Stimulated activated CD8-positive, alpha-beta memory T cell treated with anti-CD3 and anti-CD28 coated beads, Interleukin-12 subunit alpha, Interleukin-12 subunit beta, amount 100 ng/mL, for 24 hours (primary cell): ENCODE data around the gene TUBA3E.
"Not testable (repeated sequence)": the region's sequence is repeated elsewhere in the genome, so short reads cannot be mapped to it uniquely, and the experiment has no call there.

ENCODE experiments used
- DNase-seq: peaks from one replicate; pipeline ENCODE4 v3.0.0-alpha.2; 2020; ENCODE audit errors: extremely low read depth

TUBA3E gene

DNA sequence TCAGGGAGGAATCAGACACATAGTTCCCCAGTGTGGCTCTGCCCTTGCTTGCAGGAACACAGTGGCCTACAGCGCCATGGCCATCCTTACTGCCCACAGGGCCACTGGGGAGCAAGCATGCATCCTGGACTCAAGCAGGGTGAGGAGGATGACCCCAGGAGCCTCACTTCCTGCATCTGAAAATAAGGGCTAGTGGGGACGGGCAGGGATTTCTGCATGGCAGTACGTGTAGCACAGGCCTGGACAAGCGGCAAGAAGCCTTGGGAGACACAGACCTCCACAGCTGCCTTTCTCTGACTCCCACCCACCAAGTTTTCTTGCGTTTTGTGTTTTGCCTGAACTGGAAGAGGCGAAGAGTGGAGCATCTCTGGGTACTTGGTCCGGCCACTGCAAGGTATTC, 35.8 kb downstream of the TUBA3E start:
- not testable (repeated sequence) for DNase-seq

DNA sequence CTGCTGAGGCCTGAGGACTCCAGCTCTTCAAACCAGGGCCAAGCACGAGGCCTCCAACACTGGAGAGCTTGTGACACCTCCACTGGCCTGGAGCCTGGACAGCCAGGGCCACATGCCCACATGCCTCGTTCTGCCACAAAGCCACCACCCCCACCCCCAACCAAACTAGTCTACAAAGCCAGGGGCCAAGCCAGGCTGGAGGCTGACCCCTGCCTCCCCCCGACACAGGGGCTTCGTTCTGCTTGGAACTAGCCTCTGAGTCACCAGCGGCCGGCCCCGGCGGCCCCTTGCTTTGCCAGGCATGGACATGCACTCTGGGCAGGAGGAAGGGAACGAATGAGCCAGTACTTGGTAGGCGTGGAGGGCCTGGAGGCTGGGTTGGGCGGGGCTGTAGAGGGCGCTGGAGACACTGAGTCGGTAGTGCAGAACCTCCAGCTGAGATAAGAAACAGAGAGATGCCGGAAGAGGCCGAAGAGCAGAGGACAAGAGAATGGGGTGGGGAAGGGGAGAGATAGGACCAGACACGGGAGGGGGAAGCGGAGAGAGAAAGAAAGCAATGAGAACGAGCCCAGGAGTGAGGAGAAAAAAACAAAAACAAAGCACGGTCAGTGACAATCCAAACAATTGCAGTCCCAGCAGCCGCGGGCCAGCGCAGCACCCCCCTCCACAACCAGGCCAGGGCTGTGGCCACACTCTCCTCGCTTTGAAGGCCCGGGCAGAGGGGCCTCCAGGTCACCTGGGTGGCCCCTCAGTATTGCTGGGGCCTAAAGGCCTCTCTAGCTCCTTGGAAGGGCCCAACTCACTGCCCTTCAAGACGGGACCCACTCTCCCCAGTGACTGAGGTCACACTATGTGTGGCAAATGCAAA, 37.2 kb downstream of the TUBA3E start:
- not testable (repeated sequence) for DNase-seq

DNA sequence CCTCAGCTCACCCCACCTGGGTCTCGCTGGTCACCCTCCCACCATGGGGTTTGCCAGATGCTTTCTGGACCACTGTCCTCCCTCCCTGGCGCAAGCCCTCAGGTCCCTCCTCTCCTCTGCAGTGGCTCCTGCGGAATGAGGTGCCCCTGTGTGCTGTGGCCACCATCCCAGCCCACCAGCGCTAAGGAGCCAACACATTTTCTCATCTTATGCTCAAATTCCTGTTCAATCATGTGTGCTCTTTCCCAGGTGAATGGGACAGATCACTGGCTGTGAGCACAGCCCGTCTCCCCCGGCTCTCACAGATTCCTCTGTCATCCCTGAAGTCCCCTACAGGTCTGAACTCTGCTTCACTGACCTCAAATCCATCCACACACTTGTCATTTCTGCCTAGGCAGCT, 38.1 kb downstream of the TUBA3E start:
- no peak for DNase-seq

DNA sequence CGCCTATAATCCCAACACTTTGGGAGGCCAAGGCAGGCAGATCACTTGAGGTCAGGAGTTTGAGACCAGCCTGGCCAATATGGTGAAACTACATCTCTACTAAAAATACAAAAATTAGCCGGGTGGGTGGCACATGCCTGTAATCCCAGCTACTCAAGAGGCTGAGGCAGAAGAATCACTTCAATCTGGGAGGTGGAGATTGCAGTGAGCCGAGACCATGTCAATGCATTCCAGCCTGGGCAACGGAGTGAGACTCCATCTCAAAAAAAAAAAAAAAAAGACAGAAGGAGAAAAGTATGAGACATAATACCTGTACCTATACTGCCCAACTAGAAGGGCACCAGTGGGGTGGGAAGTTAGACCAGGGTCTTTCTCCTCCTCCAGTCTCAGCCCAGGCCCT, 38.9 kb downstream of the TUBA3E start:
- not testable (repeated sequence) for DNase-seq

DNA sequence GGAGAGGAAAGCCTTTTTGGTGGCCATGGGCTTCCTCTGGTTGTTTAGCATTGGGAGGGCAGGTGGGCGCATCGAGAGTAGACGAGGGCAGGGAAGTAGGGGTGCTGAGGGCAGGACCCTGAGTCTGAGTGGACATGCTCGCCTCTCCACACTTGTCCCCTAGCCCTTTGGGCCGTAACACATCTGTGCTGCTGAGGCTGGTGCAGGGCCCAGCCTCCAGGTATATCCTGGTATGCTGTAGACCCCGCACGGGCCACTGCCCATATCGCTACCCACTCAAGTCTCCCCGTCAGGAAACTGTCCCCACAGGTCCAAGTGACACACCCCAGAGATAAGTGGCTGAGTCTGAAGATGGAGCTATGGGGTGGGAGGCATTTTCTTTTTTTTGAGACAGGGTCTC, 39.6 kb downstream of the TUBA3E start:
- no peak for DNase-seq

DNA sequence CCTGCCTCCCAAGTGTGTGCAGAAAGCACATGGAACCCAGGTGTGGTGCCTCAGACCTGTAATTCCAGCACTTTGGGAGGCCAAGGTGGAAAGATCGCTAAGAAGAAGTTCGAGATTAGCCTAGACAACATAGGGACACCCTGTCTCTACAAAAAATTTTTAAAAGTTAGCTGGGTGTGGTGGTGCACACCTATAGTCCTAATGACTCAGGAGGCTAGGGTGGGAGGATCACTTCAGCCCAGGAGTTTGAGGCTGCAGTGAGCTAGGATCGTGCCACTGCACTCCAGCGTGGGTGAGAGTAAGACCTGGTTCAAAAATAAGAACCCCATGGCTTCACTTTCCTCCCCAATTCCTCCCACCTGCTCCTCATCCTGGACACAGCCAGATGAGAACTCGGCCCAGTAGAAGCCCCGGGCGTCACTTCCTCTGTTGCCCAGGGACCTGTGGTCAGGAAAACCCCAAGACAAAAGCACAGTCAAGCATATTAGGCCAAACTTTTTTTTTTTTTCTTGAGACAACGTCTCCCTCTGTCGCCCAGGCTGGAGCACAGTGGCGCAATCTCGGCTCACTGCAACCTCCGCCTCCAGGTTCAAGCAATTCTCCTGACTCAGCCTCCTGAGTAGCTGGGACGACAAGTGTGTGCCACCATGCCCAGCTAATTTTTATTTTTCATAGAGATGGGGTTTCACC, 40.3 kb downstream of the TUBA3E start:
- not testable (repeated sequence) for DNase-seq

DNA sequence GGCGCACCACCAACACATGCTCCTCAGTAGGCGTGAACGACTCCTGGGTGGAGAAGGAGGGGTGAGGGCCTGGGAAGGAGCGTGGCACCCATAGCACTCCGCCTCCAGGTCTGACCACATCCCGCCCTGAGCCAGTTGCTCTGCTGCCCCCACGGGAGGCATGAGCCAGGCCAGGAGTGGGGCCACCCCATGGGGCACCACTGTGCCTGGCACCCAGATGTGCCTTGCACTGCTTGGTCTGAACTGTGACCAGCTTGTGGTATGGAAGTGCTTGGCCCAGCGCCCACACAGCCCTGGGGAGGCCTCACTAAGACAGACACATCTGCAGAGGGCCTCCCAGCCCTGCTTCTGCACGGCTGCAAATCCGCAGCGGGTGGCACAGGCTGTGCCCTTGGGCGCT, 40.9 kb downstream of the TUBA3E start:
- not testable (repeated sequence) for DNase-seq

DNA sequence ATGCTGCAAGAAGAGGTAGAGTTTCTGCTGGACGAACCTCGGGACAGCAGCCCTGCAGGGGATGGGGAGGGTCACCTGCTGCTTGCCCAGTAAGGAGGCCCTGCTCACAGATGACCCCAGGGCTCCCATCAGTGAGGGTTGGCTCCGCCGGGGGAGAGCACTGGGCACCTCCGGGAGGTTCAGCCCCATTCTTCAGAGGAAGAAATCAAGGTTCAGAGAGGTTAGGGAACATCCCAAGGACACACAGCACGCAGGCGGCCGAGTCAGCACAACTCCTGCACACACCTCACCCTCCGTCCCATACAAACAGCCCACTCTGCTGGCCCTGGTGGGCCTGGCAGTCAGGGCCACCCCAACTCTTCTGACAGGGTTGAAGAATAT, 41.6 kb downstream of the TUBA3E start:
- no peak for DNase-seq

DNA sequence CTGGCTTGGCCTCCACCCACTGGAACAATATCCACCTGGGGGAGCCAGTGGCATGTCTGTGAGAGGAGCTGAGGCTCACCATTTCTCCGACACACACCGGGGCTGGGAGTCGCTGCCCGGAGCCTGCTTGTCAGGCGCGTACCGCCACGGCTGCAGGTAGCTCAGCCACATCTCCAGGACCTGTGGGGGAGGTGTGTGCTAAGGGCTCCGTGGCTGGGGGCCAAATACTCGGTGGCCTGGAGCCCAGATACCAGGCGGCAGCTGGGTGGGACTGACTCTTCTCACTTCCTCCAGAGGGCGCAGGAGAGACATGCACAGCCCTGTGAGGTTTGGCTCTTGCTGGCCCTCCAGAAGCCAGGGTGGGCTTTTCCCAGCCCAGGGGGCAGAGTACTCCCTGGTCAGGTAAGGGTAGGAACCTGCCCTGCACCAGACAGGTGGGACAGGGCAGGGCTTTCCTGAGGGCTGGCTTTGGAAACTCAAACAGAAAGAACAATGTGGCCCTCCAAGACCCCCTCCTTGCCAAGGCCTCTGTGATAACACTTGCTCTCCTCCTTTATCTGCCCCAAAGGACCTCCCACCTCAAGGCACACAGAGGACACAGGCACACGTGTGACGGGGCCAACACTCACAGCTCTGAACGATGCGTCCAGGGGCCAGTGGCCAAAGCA, 42.1 kb downstream of the TUBA3E start:
- not testable (repeated sequence) for DNase-seq

DNA sequence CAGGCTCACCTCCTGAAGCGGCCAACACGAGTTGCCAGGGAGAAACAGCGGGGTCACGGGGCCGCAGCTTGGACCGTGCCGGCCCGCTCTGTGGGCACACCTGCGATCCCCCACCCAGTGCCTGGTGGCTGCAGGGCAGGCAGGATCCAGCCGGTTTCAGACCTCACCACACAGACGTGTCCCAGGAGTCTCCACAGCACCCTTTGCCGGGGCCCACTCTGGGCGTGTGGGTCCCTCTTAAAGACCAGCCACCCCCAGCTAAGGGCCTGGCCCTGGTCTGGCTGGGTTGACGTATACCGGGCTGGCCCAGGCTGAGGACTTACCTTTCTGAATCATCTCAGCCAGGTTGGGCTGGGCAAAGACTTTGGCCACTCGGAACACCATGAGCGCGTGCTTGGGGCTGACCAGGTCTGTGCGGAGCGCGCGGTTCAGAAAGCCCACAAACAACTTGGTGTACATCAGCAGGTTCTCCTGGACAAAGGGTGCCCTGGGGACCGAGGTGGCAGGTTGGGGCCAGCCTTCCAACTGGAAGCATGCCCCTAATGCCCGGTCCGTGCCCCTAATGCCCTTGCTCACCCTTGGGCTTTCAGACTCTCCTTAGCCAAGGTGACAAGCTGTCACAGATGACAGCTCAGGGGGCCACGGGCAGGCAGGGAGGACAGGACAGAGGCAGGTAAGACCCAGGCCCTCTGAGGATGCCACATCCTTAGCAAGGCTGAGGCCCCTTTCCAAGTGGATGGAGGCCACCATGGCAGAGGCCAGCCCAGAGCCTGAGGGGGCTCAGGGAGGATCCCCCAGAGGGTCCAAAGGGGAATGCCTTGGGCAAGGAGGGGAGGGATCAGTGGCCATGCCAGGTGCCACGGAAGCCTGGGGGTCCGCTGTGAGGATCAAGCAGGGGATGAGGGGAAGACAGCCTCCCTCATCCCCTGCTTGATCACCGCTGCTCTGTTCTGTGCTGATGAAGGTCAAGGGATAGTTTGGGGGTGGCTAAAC, 43.2 kb downstream of the TUBA3E start:
- DNase-seq, result no peak

DNA sequence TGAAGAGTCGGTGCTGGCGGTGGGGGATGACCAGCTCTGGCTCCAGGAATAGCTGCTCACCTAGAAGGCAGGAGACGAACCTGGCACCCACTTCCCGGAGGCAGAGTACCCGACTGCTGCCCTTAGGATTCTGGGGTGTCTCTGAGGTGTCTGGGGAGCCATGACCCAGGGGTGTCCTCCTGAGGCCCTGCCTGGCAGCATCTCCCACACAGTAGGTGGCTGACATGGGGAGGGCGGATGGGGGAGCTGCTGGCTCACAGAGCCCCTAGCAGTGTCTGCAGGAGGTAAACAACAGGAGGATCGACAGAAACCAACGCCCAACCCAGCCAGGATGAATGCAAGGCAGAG, 43.8 kb downstream of the TUBA3E start:
- DNase-seq, result not testable (repeated sequence)

DNA sequence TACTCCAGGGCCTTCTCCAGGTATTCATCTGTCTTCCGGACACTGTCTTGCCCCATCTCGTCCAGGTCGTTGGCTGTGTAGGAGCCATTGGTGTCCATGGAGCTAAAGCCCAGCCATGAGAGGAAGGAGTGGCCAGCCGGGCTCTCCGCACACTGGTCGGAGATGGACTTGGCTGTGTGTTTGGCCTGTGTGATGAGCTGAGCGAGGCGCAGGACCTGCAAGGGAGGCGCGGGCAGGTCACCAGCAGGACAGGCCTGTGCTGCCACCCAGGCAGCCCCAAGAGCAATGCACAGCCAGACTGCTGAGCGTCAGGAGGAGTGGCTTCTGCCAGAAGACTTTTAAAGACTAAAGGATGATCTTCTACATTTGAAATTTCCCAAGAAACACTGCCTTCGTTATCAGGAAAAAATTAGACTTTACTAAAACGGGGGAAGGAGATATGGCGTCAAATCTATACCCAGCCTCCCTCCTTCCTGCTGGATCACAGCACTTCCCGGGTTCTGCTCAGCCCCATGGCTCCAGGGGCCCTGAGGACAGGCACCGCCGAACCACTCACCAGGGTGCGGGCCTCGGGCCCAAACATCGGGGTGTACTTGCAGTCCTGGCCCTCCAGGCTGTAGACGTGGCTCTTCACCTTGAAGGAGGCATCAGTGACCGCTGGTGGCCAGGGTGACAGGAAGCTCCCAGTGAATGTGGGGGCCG, 44.4 kb downstream of the TUBA3E start:
- not testable (repeated sequence) for DNase-seq

DNA sequence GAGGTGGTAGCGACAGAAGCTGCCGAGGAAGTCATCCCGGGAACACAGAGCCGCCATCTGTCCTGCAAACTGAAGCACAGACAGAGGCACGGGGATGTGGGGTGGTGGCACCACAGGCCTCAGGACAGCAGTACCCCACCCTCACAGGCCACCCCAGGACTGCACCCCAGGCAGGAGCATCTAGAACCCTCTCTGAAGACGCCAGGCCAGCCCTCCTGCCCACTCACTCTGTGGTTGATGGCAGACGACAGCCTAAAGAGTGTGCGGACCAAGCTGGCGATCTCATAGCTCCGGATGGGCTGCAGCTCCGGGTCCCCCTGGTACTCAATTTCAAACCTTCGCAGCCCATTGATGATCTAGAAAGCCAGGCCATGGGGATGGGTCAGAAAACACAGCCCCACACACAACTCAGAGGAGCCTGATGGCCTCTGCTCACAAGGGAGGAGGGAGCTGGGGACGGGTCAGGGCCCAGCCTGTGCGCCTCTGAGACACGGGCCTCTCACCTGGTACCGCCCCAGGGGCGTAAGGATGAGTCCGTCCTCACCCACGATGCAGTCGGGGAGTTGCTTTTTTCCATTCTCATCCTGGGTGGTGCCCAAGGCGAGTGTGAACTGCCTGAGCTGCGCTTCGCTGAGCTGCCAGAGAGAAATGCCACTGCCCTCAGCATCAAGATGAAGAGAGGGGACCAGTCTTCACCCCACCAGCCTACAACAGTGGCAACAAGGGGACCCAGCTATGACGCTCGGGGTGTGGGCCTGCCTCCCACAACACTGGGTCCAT, 45.2 kb downstream of the TUBA3E start:
- DNase-seq, result no peak

DNA sequence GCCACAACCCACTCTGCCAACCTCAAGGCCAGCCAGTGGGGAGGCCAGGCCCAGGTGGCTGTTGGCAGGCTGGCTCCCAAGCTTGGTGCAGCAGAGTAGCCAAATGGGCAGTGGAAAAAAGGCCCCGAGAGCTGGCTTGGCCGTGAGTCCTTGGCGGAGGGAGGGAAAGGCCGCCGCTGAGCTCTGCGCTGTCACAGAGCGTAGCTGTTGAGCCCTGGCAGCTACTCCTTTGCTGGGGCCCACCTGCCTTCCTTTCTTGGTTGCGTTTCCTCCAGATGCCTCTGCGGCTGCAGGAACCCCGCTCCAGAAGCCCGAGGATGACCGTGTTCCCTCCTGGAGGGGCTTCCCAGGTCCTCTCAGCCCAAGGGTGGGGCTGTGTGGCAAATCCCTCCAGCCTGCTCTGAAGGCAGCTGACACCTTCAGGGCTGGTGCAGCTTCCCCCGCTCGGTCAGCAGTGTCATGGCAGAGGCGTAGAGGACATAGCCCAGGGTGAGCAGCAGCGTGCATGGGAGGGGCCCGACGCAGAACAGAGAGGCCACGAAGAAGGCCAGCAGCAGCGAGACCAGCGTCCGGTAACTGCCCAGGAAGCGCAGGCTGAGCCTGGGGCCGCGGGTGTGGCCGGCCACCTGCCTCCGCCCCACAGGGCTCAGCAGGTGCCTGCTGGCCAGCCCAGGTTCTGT, 46.0 kb downstream of the TUBA3E start:
- DNase-seq, result not testable (repeated sequence)

DNA sequence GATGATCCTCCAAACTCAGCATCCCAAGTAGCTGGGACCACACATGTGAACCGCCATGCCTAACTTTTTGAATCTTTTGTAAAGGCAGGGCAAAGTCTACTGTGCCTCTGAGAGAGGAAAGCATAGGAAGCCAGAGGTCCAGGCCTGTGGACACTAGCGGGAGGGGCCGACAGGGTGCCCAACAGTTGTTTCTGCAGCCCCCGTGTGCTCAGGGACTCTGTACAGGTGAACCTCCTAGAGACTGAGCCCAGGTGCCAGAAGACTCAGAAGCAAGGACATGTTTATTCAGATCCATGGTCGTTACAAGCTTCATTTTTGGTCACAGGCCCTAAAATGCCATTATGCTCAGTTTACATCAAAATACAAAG, 47.1 kb downstream of the TUBA3E start:
- not testable (repeated sequence) for DNase-seq

DNA sequence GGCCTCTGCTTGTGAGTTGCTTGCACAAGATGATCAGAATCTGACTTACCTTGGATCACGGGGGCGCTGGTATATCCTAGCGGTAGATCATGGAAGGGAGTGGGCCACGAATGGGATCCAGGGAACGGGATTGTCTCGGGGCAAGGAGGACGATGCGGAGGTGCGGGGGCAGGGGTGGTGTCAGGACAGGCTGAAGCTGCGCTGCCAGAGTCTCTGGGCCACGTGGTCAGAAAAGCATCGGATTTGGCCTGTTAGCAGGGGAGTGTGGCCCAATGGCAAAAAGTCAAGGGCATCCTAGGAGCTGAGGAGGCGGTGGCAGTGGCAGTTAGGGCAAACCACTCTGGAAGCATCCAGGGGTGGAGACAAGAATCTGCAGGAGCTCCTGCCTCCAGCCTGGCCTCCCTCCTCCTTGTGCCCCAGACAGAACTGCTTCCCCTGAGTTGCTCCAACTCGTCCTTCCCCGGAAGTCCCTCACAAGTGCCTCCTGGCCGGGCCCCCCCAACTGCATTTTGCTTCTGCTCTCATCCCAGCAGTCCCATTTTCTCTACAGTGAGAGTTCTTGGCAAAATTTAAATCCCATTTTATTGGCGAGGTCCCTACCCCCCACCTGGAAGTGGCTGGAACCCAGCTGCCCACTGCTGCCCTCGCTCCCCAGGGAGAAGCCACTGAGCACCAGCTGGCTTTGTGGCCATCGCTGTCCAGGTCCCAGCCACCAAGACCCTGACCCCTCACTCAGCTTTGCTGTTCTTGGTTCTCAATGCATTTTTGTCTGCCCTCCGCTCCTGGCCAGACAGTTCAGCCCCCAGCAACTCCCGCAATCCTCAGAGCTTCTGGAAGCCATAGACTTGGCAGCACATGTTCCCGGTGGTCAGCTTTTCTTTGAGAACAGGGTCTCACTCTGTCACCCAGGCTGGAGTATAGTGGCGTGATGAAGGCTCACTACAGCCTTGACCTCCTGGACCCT, 47.8 kb downstream of the TUBA3E start:
- no peak for DNase-seq

DNA sequence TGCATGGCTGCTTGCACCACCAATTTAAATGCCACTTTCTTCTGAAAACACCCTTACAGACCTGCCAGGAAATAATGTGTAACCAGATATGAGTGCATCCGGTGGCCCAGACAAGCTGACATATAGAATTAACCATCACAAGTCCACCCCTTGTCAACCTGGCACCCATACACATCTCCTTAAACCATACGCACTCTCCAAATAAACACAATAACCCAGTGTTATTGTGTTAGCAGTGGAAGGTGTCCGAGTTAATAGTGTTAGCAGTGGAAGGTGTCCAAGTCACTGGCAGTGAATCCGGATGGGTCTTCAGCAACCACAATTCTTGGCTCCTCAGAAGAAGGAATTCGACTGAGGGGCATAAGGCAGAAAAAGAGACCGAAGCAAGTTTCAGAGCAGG, 49.7 kb downstream of the TUBA3E start:
- DNase-seq, result not testable (repeated sequence)

DNA sequence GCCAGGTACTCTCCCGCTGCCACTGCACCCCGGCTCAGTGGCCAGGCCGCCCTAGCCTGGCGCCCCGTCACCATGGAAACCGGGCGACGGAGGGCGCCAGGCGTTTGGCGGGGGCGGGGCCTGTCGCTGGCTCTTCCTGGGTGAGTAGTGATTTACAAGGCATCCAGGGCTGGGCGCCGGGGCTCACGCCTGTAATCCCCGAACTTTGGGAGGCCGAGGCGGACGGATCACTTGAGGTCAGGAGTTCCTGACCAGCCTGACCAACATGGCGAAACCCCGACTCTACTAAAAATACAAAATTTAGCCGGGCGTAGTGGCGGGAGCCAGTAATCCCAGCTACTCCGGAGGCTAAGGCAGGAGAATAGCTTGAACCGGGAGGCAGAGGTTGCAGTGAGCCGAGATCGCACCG, 53.2 kb downstream of the TUBA3E start, which contains the start of gene CCDC74B:
TSS of gene CCDC74B (minus strand) at position 107 of the 409 bp plus-strand sequence. CDS start 116 bp downstream, outside the sequence.
- DNase-seq, result peak; percentile 20
